Sigmoid colon (tissue), 7 donors: Measurements from ENCODE around the gene OSBPL5. TPM values are rescaled to one million over a fixed set of nuclear protein-coding genes. Genes with fewer than 3 reads are reported as not detected.
A peak's percentile ranks its signal among the peaks of the same experiment; 100 is the strongest.

Source experiments
- DNase-seq: peaks from one replicate; pipeline ENCODE4 v3.0.0-alpha.2; 2019
- H3K27ac ChIP-seq, 4 donors: fragments of 200-600 bp; sonication (generic); one replicate each; pipeline ENCODE4 v1.5.1; 2016 to 2019; ENCODE audit warnings: mild to moderate bottlenecking in 1 of 4
- H3K27me3 ChIP-seq, 3 donors: fragments of 200-600 bp; sonication (generic); one replicate each; pipeline ENCODE4 v1.5.1; 2019; ENCODE audit warnings: mild to moderate bottlenecking in 1 of 3
- H3K36me3 ChIP-seq, 4 donors: fragments of 200-600 bp; sonication (generic); one replicate each; pipeline ENCODE4 v1.5.1; 2016 to 2019
- H3K4me1 ChIP-seq, 4 donors: fragments of 200-600 bp; sonication (generic); one replicate each; pipeline ENCODE4 v1.5.1; 2017 to 2019
- H3K4me3 ChIP-seq, 4 donors: fragments of 200-600 bp; sonication (generic); one replicate each; pipeline ENCODE4 v1.5.1; 2017 to 2019; ENCODE audit warnings: mild to moderate bottlenecking in 2 of 4, moderate library complexity in 1 of 4
- H3K9me3 ChIP-seq, 4 donors: fragments of 200-600 bp in 3 of 4; sonication (generic) in 3 of 4; one replicate each; pipeline versions ENCODE4 v1.5.1 to v1.6.1; 2013 to 2019
- CTCF ChIP-seq, 4 experiments: fragments of 450-650 bp in 3 of 4; fragments of 200-600 bp in 1 of 4; IDR thresholded peaks; one replicate each; pipeline ENCODE4 v1.5.1; 2016 to 2019; ENCODE audit warnings: antibody characterized with exemption in 4 of 4, mild to moderate bottlenecking in 3 of 4, moderate library complexity in 2 of 4
- EP300 ChIP-seq, 4 donors: sonication (generic); formaldehyde crosslinking; IDR thresholded peaks; one replicate each; pipeline ENCODE4 v1.6.1; 2017; ENCODE audit warnings: antibody characterized with exemption in 4 of 4
- POLR2A ChIP-seq, 2 donors: fragments of 450-650 bp; IDR thresholded peaks; one replicate each; pipeline ENCODE4 v1.6.1; 2016; ENCODE audit warnings: antibody characterized with exemption in 2 of 2, mild to moderate bottlenecking in 2 of 2, moderate library complexity in 2 of 2
- POLR2AphosphoS5 ChIP-seq, 4 donors: sonication (generic); formaldehyde crosslinking; IDR thresholded peaks; one replicate each; pipeline ENCODE4 v1.6.1; 2017; ENCODE audit warnings: antibody characterized with exemption in 4 of 4
- WGBS, 2 donors: extraction: QIAGEN DNeasy Blood & Tissue Kit; methylation state at CpG; one replicate each; pipeline ENCODE4 v1.1.7; 2013; 5-methylcytosine and 5-hydroxymethylcytosine counted together
- intact Hi-C: fragments of 100-400 bp; cut with DNase I; formaldehyde crosslinking; loops from one replicate; pipeline ENCODE4 v1.15.1; 2023
- polyA plus RNA-seq, 3 donors: library from polyadenylated mRNA; stranded (reverse); fragments of 200-250 nt; gene quantifications; one replicate each; pipeline ENCODE4 v1.2.3, GENCODE V29; 2013
- total RNA-seq, 4 donors: library from RNA; depleted of rRNA; stranded (reverse); fragments of >200 nt; gene quantifications; one replicate each; pipeline ENCODE4 v1.1.0, GENCODE V29; 2016
- donor health status: healthy with polysubstance abuse.
- donor health status: Bipolar disorder and iron deficiency.
- donor health status: healthy.

Gene OSBPL5
- total and polyA plus RNA-seq, 7 donors: 16.6 to 69.2 (median 29.8) TPM

- TF ChIP-seq POLR2A (IDR thresholded peaks at IDR 0.05) (no peak), POLR2AphosphoS5 (IDR thresholded peaks at IDR 0.05) (no peak), EP300 (IDR thresholded peaks at IDR 0.05) (no peak), CTCF (IDR thresholded peaks at IDR 0.05) (no peak)
- no peak for DNase-seq
- H3K27ac ChIP-seq: no peak overlapping the region
- 63 to 78% methylated on average over 17 of the region's 17 CpGs for WGBS, 2 donors
- no peaks in the 10 kb centered on the region for H3K9me3 ChIP-seq
- H3K36me3 ChIP-seq: no peaks in the 10 kb centered on the region
- peaks cover 0 to 26% (median 17%) of the 10 kb centered on the region in 4 donors for H3K4me1 ChIP-seq
- intact Hi-C loops: no loop called here
- H3K27me3 ChIP-seq: peaks cover 15 to 69% (median 31%) of the 10 kb centered on the region in 3 donors
- H3K4me3 ChIP-seq: no peak overlapping the region
Measured at GRCh38 chr11:3201677-3202181, 36.6 kb upstream of the OSBPL5 start.

DNA sequence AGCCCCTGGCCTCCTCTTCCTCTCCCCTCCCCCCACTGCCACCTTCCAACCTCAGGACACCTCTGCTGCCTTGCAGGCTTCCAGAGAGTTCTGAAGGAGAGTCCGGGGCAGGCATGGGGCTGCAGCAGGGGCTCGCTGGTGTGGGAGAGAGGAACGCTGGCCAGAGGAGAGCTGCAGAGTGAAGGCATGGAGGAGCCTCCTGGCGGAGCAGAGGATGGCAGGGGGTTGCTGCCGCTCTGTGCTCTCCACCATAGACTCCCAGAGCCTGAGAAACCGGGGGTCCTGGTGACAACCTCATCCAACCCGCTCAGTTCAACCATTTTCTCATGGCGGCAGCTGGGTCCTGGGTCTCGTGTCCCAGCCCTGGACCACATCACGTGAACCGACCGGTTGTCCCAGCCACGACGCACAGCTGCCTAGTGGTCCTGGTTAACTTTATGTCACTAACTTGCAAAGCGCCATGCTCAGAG lies 36.0 kb upstream of the OSBPL5 start:
- TF ChIP-seq EP300 (IDR thresholded peaks at IDR 0.05) (no peak), CTCF (IDR thresholded peaks at IDR 0.05) (no peak), POLR2A (IDR thresholded peaks at IDR 0.05) (no peak), POLR2AphosphoS5 (IDR thresholded peaks at IDR 0.05) (no peak)
- intact Hi-C loops: no loop called here
- Histone ChIP-seq H3K9me3 (no peaks in the 10 kb centered on the region), H3K27me3 (peaks cover 15 to 71% (median 31%) of the 10 kb centered on the region in 3 donors), H3K27ac (no peak overlapping the region), H3K4me3 (no peak overlapping the region), H3K4me1 (peaks cover 0 to 26% (median 17%) of the 10 kb centered on the region in 4 donors), H3K36me3 (no peaks in the 10 kb centered on the region)
- 80 to 85% methylated on average over 15 of the region's 15 CpGs for WGBS, 2 donors
- no peak for DNase-seq

DNA sequence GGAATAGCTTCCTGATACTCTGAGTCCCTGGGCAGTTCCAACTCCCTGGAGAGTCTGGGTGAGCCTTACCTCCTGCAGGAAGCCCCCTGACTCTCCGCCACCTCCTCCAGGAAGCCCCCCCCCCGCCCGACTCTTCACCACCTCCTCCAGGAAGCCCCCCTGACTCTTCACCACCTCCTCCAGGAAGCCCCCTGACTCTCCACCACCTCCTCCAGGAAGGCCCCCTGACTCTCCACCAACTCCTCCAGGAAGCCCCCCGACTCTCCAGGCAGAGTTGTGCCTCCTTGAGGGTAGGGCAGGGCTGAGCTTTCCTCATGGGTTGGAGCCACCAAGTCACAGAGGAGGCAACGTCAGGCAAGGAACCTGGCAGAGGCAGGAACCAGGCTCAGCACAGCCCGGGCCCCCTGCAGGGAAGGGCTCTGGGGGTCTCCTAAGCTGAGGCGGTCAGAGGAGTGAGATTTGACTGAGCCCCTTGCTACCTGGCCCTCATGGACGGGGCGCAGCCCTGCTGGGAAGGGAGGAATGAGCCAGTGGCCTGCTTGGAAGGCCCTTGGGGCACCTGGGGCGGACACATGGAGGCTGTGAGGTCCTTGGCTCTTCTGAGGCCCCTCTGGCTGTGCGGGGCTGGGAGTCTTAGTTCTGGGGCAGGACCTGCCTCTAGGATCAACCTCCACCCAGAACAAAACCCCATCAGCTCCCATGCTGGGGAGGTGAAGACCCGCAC lies 35.4 kb upstream of the OSBPL5 start:
- DNase-seq: peak; percentile 48
- intact Hi-C loops: no loop called here
- 72 to 75% methylated on average over 12 of the region's 12 CpGs for WGBS, 2 donors
- no peak for TF ChIP-seq CTCF (IDR thresholded peaks at IDR 0.05)
- no peak for TF ChIP-seq EP300 (IDR thresholded peaks at IDR 0.05)
- TF ChIP-seq POLR2AphosphoS5 (IDR thresholded peaks at IDR 0.05): no peak
- no peak for TF ChIP-seq POLR2A (IDR thresholded peaks at IDR 0.05)
- Histone ChIP-seq H3K36me3 (no peaks in the 10 kb centered on the region), H3K27ac (no peak overlapping the region), H3K9me3 (no peaks in the 10 kb centered on the region), H3K4me1 (peaks cover 0 to 22% (median 14%) of the 10 kb centered on the region in 4 donors), H3K27me3 (peaks cover 15 to 71% (median 31%) of the 10 kb centered on the region in 3 donors), H3K4me3 (no peak overlapping the region)

DNA sequence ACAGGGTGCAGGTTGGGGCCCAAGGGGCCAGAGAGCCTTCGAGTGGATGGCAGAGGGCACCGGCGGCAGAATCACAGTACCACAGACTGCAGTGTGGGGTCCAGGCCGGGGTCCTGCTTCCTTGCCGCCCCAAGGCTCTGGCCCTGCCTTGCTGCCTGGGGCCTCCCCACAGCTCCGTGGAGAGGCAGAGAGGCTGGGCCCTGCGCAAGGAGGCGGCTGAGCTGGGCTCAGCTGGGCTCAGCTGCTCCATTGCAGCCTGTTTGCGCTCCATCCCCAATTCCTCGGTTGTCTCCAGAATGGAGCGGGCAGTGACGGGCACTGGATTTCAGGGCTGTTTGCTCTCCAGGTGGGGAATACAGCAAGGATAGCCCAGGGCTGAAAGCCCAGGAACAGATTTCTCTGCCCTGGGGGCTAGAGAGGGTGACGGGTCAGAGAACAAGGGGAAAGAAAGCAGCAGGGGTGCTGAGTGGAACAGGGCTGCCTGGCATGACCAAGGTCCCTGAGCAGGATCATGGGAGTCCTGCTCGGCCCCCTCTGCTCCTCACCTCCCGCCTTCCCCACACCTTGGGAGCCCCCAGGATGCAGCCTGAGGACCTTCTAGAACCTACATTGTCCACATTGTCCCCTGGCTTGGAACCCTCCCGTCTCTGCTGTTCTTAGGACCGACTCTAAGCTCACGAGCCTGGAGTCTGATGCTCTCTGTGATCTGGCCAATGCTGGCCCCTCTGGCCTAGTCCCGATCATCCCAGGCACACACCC lies 34.6 kb upstream of the OSBPL5 start:
- Histone ChIP-seq H3K4me1 (peaks cover 0 to 14% (median 10%) of the 10 kb centered on the region in 4 donors), H3K27me3 (peaks cover 15 to 64% (median 31%) of the 10 kb centered on the region in 3 donors), H3K4me3 (no peak overlapping the region), H3K27ac (no peak overlapping the region), H3K36me3 (no peaks in the 10 kb centered on the region), H3K9me3 (no peaks in the 10 kb centered on the region)
- 66 to 80% methylated on average over 19 of the region's 19 CpGs for WGBS, 2 donors
- no peak for TF ChIP-seq CTCF (IDR thresholded peaks at IDR 0.05)
- TF ChIP-seq EP300 (IDR thresholded peaks at IDR 0.05): no peak
- no peak for TF ChIP-seq POLR2AphosphoS5 (IDR thresholded peaks at IDR 0.05)
- no peak for TF ChIP-seq POLR2A (IDR thresholded peaks at IDR 0.05)
- DNase-seq: no peak
- intact Hi-C loops: no loop called here
